Measurements from ENCODE around the gene CCSER1.

Gene CCSER1

GRCh38 chr4:90198086-90198847 lies 71.1 kb downstream of the CCSER1 start:
- DNase-seq, result no peak

- no peak for DNase-seq
These were observed 80.8 kb downstream of the CCSER1 start for GRCh38 chr4:90207887-90208454.

- peak; percentile 4 for DNase-seq
These were observed 82.7 kb downstream of the CCSER1 start for GRCh38 chr4:90209922-90210321.

GRCh38 chr4:90211174-90211573 lies 84.0 kb downstream of the CCSER1 start:
- no peak for DNase-seq

GRCh38 chr4:90215286-90215685 lies 88.1 kb downstream of the CCSER1 start:
- DNase-seq, result no peak

GRCh38 chr4:90219822-90220221 lies 92.6 kb downstream of the CCSER1 start:
- no peak for DNase-seq

- DNase-seq, result no peak
These were observed 93.3 kb downstream of the CCSER1 start for GRCh38 chr4:90220459-90220858.

- no peak for DNase-seq
These were observed 99.5 kb downstream of the CCSER1 start for GRCh38 chr4:90226734-90227133.

GRCh38 chr4:90227177-90227576 lies 100.0 kb downstream of the CCSER1 start:
- no peak for DNase-seq

- DNase-seq, result no peak
These were observed 107.8 kb downstream of the CCSER1 start for GRCh38 chr4:90234916-90235547.

GRCh38 chr4:90237751-90238530 lies 110.7 kb downstream of the CCSER1 start:
- DNase-seq, result no peak

GRCh38 chr4:90240333-90240732 lies 113.1 kb downstream of the CCSER1 start:
- DNase-seq, result no peak

- DNase-seq, result no peak
These were observed 113.8 kb downstream of the CCSER1 start for GRCh38 chr4:90241008-90241407.

- DNase-seq, result no peak
These were observed 118.6 kb downstream of the CCSER1 start for GRCh38 chr4:90245837-90246236.

- no peak for DNase-seq
These were observed 119.6 kb downstream of the CCSER1 start for GRCh38 chr4:90246816-90247215.

- DNase-seq, result no peak
These were observed 127.2 kb downstream of the CCSER1 start for GRCh38 chr4:90254357-90254756.

GRCh38 chr4:90274175-90274574 lies 147.0 kb downstream of the CCSER1 start:
- DNase-seq, result no peak

GRCh38 chr4:90280954-90281353 lies 153.8 kb downstream of the CCSER1 start:
- no peak for DNase-seq

- DNase-seq, result no peak
These were observed 154.6 kb downstream of the CCSER1 start for GRCh38 chr4:90281541-90282355.

GRCh38 chr4:90290345-90290744 lies 163.2 kb downstream of the CCSER1 start:
- DNase-seq, result no peak

GRCh38 chr4:90292438-90292837 lies 165.2 kb downstream of the CCSER1 start:
- DNase-seq, result no peak

GRCh38 chr4:90293320-90293719 lies 166.1 kb downstream of the CCSER1 start:
- no peak for DNase-seq

GRCh38 chr4:90299373-90299772 lies 172.2 kb downstream of the CCSER1 start:
- DNase-seq, result no peak

All from KG1 (cell line).